ENCODE results near the gene ATP6V1G3.

DNA sequence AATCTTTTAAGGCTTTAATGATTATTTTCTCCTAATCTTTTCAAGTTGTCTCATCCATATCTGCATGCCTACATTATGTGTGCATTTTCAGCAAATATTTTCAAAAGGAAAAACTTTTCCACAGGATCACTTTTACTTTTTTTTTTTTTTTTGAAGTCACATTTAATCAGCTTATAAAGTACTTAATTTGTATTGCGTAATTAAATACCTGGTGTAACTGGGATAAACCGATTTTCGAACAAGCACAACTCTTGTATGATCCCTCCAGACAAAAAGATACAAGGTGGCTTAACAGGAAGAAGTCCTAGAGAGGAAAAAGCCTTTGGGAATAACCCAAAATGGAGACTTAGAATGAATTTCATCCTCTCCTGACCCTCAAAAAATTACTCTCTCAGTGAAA, 1.3 kb upstream of the ATP6V1G3 start:
- TF ChIP-seq, protein P1, sequence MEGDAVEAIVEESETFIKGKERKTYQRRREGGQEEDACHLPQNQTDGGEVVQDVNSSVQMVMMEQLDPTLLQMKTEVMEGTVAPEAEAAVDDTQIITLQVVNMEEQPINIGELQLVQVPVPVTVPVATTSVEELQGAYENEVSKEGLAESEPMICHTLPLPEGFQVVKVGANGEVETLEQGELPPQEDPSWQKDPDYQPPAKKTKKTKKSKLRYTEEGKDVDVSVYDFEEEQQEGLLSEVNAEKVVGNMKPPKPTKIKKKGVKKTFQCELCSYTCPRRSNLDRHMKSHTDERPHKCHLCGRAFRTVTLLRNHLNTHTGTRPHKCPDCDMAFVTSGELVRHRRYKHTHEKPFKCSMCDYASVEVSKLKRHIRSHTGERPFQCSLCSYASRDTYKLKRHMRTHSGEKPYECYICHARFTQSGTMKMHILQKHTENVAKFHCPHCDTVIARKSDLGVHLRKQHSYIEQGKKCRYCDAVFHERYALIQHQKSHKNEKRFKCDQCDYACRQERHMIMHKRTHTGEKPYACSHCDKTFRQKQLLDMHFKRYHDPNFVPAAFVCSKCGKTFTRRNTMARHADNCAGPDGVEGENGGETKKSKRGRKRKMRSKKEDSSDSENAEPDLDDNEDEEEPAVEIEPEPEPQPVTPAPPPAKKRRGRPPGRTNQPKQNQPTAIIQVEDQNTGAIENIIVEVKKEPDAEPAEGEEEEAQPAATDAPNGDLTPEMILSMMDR (IDR thresholded peaks at IDR 0.05; ENCODE audit: insufficient read depth, low read length, poor library complexity, severe bottlenecking), result no peak
- no peak for TF ChIP-seq EZH2phosphoT487 (conservative IDR thresholded peaks at IDR 0.05; ENCODE audit: low read length)

Measured in SU-DHL-6 (cell line).